Choroid plexus epithelial cell (primary cell): ENCODE measurements around the gene DVL3.

ENCODE experiments used
- DNase-seq: peaks from one replicate; pipeline ENCODE4 v3.0.0-alpha.2; 2010; ENCODE audit warnings: low read depth
- H3K4me3 ChIP-seq: 2 replicates; pipeline ENCODE4 v1.5.1; 2011; ENCODE audit warnings: low read depth, mild to moderate bottlenecking, control low read depth, low read length, moderate library complexity
- CTCF ChIP-seq: conservative IDR thresholded peaks from 2 replicates; pipeline ENCODE4 v1.5.1; 2011; ENCODE audit warnings: low read depth, mild to moderate bottlenecking, control low read depth, inconsistent platforms, low read length, moderate library complexity

The DVL3 gene

GRCh38 chr3:184188080-184188479 is 32.9 kb downstream of the DVL3 start:
- no peak overlapping the region for H3K4me3 ChIP-seq
- TF ChIP-seq CTCF, result no peak
- no peak for DNase-seq

- no peak overlapping the region for H3K4me3 ChIP-seq
- no peak for DNase-seq
- no peak for TF ChIP-seq CTCF
Measured at GRCh38 chr3:184189421-184189820, 34.2 kb downstream of the DVL3 start.

- DNase-seq, result no peak
- TF ChIP-seq CTCF, result no peak
Measured at GRCh38 chr3:184192889-184193288, 37.7 kb downstream of the DVL3 start.

GRCh38 chr3:184193991-184194539 is 38.9 kb downstream of the DVL3 start:
- TF ChIP-seq CTCF, result no peak
- no peak for DNase-seq
- H3K4me3 ChIP-seq, result no peak overlapping the region

More at GRCh38 chr3:184192889-184193288, 37.7 kb downstream of the DVL3 start:
- no peak overlapping the region for H3K4me3 ChIP-seq

GRCh38 chr3:184196536-184196935 is 41.4 kb downstream of the DVL3 start:
- no peak for TF ChIP-seq CTCF
- no peak overlapping the region for H3K4me3 ChIP-seq
- DNase-seq, result no peak

DNA sequence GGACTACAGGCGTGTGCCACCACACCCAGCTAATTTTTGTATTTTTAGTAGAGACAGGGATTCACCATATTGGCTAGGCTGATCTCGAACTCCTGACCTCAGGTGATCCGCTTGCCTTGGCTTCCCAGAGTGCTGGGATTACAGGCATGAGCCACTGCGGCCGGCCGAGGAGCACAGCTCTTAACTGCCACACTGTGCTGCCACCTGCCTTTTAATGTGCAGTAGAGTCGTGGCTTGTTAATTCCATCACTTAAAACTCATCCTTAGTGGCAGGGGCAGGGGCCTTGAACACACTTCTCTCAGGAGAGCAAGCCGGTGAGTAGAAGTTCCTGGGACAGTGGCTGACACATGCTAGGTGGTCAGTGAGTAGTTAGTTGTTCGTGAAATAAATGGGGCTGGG is 43.3 kb downstream of the DVL3 start:
- TF ChIP-seq CTCF, result no peak
- no peak overlapping the region for H3K4me3 ChIP-seq

DNA sequence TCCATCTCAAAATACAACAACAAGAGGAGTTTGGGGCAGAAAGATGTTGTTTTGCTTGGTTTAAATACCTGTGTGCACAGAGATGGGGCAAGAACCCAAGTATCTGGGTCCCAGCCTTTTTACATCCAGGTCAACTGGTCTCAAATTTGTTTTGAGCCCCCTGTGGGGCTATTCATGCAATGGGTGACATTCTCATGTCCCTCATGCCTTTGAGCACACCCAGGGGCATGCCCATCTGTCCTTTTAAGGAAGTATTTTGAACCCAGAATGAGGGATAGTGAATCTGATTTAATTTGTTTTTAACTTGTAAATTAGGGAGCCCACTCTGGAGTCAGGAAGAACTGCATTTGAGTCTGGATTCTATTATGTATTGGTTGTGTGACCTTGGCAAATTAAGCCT is 45.6 kb downstream of the DVL3 start:
- TF ChIP-seq CTCF, result no peak
- DNase-seq, result no peak
- H3K4me3 ChIP-seq, result no peak overlapping the region

More for the DNA sequence above, 43.3 kb downstream of the DVL3 start:
- no peak for DNase-seq
